Measurements from ENCODE around the gene LAMA4. TPM values are rescaled to one million over a fixed set of nuclear protein-coding genes. Genes with fewer than 3 reads are reported as not detected.

Gene LAMA4
- total RNA-seq, 1 experiment from 2014 or later: 11.9 TPM

DNA sequence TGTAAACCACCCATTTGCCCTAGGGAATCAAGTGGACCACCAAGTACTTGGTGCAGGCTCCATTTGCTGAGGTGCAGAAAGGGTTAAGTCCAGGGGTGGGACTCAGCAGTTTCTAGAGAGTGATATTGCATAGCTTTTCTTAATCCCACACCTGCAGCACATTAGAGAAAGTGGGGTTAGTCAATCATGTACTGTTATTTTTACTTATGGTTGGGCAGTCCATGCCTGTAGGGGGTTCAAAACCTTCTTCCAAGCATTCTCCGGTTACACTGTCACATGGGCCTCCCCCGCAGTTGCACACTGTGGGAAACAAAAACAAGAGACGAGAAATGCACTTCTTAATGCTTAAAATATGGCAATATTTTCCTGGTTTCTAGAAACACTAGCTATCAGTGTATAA is 65.5 kb downstream of the LAMA4 start:
- H3K9me3 ChIP-seq (ENCODE audit: control insufficient read depth, insufficient read depth, low read depth, low read length): no peaks in the 10 kb centered on the region
- in situ Hi-C loops (cut with HindIII; ENCODE audit: low pct_unique_long_range_greater_than_20kb, low sequenced_read_pairs) (no loop called here), intact Hi-C loops (cut with micrococcal nuclease; ENCODE audit: unreplicated experiment) (no loop called here)
- ChIA-PET POLR2A (no interaction called here), CTCF (no interaction called here)
- no peaks in the 10 kb centered on the region for H3K4me1 ChIP-seq (ENCODE audit: control insufficient read depth, insufficient read depth, low read length)
- H3K27me3 ChIP-seq (ENCODE audit: control insufficient read depth, insufficient read depth, low read length): no peaks in the 10 kb centered on the region
- ATAC-seq: no peak
- BruUV-seq (replicated peaks): no TSS peak
- no peak for DNase-seq (ENCODE audit: low read depth, low spot score)
- no peaks in the 10 kb centered on the region for H3K36me3 ChIP-seq (ENCODE audit: control insufficient read depth, insufficient read depth, low read length)
- no peak overlapping the region for H3K27ac ChIP-seq (ENCODE audit: low read length)
- TF ChIP-seq POLR2AphosphoS5 (IDR thresholded peaks at IDR 0.05; ENCODE audit: low read depth, low read length) (no peak), TCF7L2 (IDR thresholded peaks at IDR 0.05; ENCODE audit: low read depth, low read length) (no peak), SIN3A (IDR thresholded peaks at IDR 0.05; ENCODE audit: borderline replicate concordance, insufficient read depth, low read depth, low read length) (no peak)
- TF ChIP-seq, protein P1, sequence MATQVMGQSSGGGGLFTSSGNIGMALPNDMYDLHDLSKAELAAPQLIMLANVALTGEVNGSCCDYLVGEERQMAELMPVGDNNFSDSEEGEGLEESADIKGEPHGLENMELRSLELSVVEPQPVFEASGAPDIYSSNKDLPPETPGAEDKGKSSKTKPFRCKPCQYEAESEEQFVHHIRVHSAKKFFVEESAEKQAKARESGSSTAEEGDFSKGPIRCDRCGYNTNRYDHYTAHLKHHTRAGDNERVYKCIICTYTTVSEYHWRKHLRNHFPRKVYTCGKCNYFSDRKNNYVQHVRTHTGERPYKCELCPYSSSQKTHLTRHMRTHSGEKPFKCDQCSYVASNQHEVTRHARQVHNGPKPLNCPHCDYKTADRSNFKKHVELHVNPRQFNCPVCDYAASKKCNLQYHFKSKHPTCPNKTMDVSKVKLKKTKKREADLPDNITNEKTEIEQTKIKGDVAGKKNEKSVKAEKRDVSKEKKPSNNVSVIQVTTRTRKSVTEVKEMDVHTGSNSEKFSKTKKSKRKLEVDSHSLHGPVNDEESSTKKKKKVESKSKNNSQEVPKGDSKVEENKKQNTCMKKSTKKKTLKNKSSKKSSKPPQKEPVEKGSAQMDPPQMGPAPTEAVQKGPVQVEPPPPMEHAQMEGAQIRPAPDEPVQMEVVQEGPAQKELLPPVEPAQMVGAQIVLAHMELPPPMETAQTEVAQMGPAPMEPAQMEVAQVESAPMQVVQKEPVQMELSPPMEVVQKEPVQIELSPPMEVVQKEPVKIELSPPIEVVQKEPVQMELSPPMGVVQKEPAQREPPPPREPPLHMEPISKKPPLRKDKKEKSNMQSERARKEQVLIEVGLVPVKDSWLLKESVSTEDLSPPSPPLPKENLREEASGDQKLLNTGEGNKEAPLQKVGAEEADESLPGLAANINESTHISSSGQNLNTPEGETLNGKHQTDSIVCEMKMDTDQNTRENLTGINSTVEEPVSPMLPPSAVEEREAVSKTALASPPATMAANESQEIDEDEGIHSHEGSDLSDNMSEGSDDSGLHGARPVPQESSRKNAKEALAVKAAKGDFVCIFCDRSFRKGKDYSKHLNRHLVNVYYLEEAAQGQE (IDR thresholded peaks at IDR 0.05; ENCODE audit: insufficient read depth in 1 of 2, low read depth in 2 of 2, low read length in 1 of 2): no peak
- TF ChIP-seq, protein P2, sequence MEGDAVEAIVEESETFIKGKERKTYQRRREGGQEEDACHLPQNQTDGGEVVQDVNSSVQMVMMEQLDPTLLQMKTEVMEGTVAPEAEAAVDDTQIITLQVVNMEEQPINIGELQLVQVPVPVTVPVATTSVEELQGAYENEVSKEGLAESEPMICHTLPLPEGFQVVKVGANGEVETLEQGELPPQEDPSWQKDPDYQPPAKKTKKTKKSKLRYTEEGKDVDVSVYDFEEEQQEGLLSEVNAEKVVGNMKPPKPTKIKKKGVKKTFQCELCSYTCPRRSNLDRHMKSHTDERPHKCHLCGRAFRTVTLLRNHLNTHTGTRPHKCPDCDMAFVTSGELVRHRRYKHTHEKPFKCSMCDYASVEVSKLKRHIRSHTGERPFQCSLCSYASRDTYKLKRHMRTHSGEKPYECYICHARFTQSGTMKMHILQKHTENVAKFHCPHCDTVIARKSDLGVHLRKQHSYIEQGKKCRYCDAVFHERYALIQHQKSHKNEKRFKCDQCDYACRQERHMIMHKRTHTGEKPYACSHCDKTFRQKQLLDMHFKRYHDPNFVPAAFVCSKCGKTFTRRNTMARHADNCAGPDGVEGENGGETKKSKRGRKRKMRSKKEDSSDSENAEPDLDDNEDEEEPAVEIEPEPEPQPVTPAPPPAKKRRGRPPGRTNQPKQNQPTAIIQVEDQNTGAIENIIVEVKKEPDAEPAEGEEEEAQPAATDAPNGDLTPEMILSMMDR (IDR thresholded peaks at IDR 0.05): no peak
- no peak overlapping the region for H3K4me3 ChIP-seq (ENCODE audit: low read depth in 2 of 2, low read length in 2 of 2)

DNA sequence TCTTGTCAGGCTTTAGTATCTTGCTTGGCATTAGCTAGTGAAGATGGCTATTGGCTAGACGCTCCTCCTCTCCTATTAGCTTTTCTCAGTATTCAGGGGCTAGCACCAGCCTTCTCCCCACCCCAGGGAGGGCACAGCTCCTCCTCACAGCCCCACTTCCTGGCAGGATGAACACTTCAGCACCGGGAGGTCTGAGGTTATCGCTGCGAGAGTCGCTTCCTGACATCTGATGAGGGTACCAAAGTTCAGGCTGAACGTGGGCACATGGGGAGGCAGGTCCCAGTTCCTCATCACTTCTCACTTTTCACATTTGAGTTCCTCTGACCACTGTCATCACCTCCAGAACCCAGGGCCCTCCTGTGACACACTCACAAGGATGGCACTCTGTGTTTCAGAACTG is 66.6 kb downstream of the LAMA4 start:
- in situ Hi-C loops (cut with HindIII; ENCODE audit: low pct_unique_long_range_greater_than_20kb, low sequenced_read_pairs) (no loop called here), intact Hi-C loops (cut with micrococcal nuclease; ENCODE audit: unreplicated experiment) (no loop called here)
- H3K4me3 ChIP-seq (ENCODE audit: low read depth in 2 of 2, low read length in 2 of 2): no peak overlapping the region
- TF ChIP-seq, protein P2 (IDR thresholded peaks at IDR 0.05): no peak
- TF ChIP-seq POLR2AphosphoS5 (IDR thresholded peaks at IDR 0.05; ENCODE audit: low read depth, low read length) (no peak), TCF7L2 (IDR thresholded peaks at IDR 0.05; ENCODE audit: low read depth, low read length) (no peak), SIN3A (IDR thresholded peaks at IDR 0.05; ENCODE audit: borderline replicate concordance, insufficient read depth, low read depth, low read length) (no peak)
- TF ChIP-seq, protein P1 (IDR thresholded peaks at IDR 0.05; ENCODE audit: insufficient read depth in 1 of 2, low read depth in 2 of 2, low read length in 1 of 2): no peak
- POLR2A ChIA-PET: no interaction called here
- CTCF ChIA-PET: no interaction called here
- no peaks in the 10 kb centered on the region for H3K4me1 ChIP-seq (ENCODE audit: control insufficient read depth, insufficient read depth, low read length)
- no TSS peak for BruUV-seq (replicated peaks)
- no peak overlapping the region for H3K27ac ChIP-seq (ENCODE audit: low read length)
- DNase-seq (ENCODE audit: low read depth, low spot score) (no peak), ATAC-seq (no peak)
- no peaks in the 10 kb centered on the region for H3K9me3 ChIP-seq (ENCODE audit: control insufficient read depth, insufficient read depth, low read depth, low read length)
- H3K36me3 ChIP-seq (ENCODE audit: control insufficient read depth, insufficient read depth, low read length): no peaks in the 10 kb centered on the region
- H3K27me3 ChIP-seq (ENCODE audit: control insufficient read depth, insufficient read depth, low read length): no peaks in the 10 kb centered on the region

Measured in Panc1 (cell line).